ENCODE measurements around the gene DHRS4. TPM values are rescaled to one million over a fixed set of nuclear protein-coding genes. Genes with fewer than 3 reads are reported as not detected.

DHRS4 gene
- total and polyA plus RNA-seq, 9 of the 15 experiments (the other 6 are each of a cell fraction or from before 2014, with no cell fraction given) = 0.51 to 35.9 (median 10.1) TPM

GRCh38 chr14:23926543-23926942, 27.0 kb upstream of the DHRS4 start:
- in situ Hi-C loops (cut with MboI) (no loop called here), intact Hi-C loops (cut with micrococcal nuclease) (no loop called here)
- peaks cover 0 to 4% of the 10 kb centered on the region in 2 experiments; a peak in 1 of 5 replicates for H3K27me3 ChIP-seq (ENCODE audit: control insufficient read depth in 2 of 2, insufficient read depth in 2 of 2, low read length in 2 of 2)
- POLR2A ChIA-PET = no interaction called here
- WGBS (ENCODE audit: insufficient coverage, low coverage, missing lambda C conversion rate) = 36% methylated on average over 6 of the region's 11 CpGs
- H3K9me1 ChIP-seq (ENCODE audit: control insufficient read depth, insufficient read depth, low read length) = no peaks in the 10 kb centered on the region
- H2AFZ ChIP-seq (ENCODE audit: low read depth, low read length) = peak overlapping the region; percentile 51
- CTCF ChIA-PET (ENCODE audit: low intra/inter-chr PET ratio) = no interaction called here
- BruUV-seq (replicated peaks) = no TSS peak
- H3K4me1 ChIP-seq (replicated peaks in 1 of 2; ENCODE audit: control insufficient read depth in 2 of 2, insufficient read depth in 2 of 2, low read length in 2 of 2) = peaks cover 9% of the 10 kb centered on the region in 2 experiments
- no peaks in the 10 kb centered on the region for H3K9me3 ChIP-seq (replicated peaks; ENCODE audit: control insufficient read depth, insufficient read depth, low read depth, low read length)
- H3K4me3 ChIP-seq = no peak overlapping the region
- no peaks in the 10 kb centered on the region for H4K20me1 ChIP-seq (replicated peaks; ENCODE audit: control insufficient read depth, insufficient read depth, low read length)
- peak; percentile 59 for ATAC-seq
- H3K79me2 ChIP-seq (ENCODE audit: control insufficient read depth, insufficient read depth, low read length) = no peaks in the 10 kb centered on the region
- H3K4me2 ChIP-seq (ENCODE audit: insufficient read depth, low read length) = no peak overlapping the region
- FAIRE-seq = no peak
- DNase-seq (ENCODE audit: extremely low read depth in 1 of 4, low spot score in 3 of 4) = no peak
- H3K27ac ChIP-seq (ENCODE audit: extremely low read depth, low read depth, low read length) = no peak overlapping the region
- H3K9ac ChIP-seq (ENCODE audit: insufficient read depth in 1 of 2, low read depth in 2 of 2, low read length in 2 of 2) = no peak overlapping the region
- H3K36me3 ChIP-seq (ENCODE audit: control insufficient read depth, insufficient read depth, low read length) = no peaks in the 10 kb centered on the region
- TF ChIP-seq, protein P1, sequence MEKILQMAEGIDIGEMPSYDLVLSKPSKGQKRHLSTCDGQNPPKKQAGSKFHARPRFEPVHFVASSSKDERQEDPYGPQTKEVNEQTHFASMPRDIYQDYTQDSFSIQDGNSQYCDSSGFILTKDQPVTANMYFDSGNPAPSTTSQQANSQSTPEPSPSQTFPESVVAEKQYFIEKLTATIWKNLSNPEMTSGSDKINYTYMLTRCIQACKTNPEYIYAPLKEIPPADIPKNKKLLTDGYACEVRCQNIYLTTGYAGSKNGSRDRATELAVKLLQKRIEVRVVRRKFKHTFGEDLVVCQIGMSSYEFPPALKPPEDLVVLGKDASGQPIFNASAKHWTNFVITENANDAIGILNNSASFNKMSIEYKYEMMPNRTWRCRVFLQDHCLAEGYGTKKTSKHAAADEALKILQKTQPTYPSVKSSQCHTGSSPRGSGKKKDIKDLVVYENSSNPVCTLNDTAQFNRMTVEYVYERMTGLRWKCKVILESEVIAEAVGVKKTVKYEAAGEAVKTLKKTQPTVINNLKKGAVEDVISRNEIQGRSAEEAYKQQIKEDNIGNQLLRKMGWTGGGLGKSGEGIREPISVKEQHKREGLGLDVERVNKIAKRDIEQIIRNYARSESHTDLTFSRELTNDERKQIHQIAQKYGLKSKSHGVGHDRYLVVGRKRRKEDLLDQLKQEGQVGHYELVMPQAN (IDR thresholded peaks at IDR 0.05; ENCODE audit: borderline replicate concordance) = no peak
- TF ChIP-seq MGA (IDR thresholded peaks at IDR 0.05) = no peak
- no peak for TF ChIP-seq TCFL5 (CRISPR knock-in tag; conservative IDR thresholded peaks at IDR 0.05)
- TF ChIP-seq, protein P2, sequence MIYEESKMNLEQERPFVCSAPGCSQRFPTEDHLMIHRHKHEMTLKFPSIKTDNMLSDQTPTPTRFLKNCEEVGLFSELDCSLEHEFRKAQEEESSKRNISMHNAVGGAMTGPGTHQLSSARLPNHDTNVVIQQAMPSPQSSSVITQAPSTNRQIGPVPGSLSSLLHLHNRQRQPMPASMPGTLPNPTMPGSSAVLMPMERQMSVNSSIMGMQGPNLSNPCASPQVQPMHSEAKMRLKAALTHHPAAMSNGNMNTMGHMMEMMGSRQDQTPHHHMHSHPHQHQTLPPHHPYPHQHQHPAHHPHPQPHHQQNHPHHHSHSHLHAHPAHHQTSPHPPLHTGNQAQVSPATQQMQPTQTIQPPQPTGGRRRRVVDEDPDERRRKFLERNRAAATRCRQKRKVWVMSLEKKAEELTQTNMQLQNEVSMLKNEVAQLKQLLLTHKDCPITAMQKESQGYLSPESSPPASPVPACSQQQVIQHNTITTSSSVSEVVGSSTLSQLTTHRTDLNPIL (CRISPR knock-in tag; IDR thresholded peaks at IDR 0.05) = no peak
